ENCODE measurements around the gene SAP30BP.

Gene SAP30BP

DNA sequence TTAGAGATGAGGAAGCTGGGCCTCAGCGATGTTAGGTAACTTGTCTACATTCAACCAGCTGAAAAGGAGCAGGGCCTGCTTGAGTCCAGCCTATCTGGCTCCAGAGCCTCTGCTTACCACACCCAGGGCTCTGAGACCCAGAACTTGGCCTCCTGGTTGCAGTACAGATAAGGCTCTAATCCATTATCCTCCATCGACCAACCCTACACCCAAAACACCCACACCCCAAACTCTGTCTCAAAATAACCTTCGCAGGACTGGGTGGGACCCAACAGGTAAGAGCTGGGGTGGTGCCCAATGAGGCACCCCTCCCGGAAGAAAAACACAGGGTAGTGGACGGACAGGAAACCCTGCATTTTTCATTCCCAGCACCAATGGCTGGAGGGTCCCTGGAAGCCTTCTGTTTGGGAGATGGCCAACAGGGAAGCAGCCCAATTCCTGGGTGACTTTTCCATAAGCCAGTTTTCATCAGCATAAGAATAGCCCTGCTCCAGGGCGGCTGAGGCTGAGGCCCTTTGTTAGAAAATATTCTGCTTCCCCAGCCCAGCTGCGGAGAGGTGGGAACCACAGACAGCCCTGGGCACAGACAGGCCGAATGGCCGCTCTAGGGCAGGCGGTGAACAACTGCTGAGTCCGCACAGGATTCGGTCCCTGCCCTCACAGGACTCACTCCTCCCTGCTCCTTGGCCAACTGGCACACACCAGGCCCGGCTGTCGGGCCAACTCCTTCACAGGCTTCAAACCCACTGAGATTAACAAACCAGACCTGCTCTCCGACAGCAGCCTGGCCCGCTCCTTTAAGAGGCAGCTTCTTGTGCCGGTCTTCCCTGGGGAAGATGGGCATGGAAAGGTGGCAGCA is 24.1 kb upstream of the SAP30BP start:
- no peak overlapping the region for H3K27ac ChIP-seq
- TF ChIP-seq ZFX (IDR thresholded peaks at IDR 0.05; ENCODE audit: borderline replicate concordance): no peak
- TF ChIP-seq, protein P1, sequence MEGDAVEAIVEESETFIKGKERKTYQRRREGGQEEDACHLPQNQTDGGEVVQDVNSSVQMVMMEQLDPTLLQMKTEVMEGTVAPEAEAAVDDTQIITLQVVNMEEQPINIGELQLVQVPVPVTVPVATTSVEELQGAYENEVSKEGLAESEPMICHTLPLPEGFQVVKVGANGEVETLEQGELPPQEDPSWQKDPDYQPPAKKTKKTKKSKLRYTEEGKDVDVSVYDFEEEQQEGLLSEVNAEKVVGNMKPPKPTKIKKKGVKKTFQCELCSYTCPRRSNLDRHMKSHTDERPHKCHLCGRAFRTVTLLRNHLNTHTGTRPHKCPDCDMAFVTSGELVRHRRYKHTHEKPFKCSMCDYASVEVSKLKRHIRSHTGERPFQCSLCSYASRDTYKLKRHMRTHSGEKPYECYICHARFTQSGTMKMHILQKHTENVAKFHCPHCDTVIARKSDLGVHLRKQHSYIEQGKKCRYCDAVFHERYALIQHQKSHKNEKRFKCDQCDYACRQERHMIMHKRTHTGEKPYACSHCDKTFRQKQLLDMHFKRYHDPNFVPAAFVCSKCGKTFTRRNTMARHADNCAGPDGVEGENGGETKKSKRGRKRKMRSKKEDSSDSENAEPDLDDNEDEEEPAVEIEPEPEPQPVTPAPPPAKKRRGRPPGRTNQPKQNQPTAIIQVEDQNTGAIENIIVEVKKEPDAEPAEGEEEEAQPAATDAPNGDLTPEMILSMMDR (IDR thresholded peaks at IDR 0.05): no peak

DNA sequence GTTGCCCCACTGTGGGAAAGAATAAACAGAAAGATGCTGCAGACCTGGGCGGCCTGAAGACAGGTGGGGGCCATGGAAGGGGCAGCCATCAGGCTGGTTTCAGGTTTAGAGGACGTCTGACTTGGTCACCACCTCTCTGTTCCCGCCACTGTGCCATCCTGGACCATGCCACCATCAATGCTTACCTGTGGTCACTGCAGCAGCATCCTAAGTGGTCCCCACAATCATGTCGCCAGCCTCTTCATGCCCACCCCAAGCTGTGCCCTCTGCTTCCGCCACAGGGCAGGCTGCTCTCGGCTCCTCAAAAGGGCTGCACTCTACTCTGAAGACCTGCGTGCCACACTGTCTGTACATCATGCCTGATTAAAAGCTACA is 23.5 kb upstream of the SAP30BP start:
- no peak for TF ChIP-seq ZFX (IDR thresholded peaks at IDR 0.05; ENCODE audit: borderline replicate concordance)
- TF ChIP-seq, protein P1 (IDR thresholded peaks at IDR 0.05): no peak
- H3K27ac ChIP-seq: no peak overlapping the region

DNA sequence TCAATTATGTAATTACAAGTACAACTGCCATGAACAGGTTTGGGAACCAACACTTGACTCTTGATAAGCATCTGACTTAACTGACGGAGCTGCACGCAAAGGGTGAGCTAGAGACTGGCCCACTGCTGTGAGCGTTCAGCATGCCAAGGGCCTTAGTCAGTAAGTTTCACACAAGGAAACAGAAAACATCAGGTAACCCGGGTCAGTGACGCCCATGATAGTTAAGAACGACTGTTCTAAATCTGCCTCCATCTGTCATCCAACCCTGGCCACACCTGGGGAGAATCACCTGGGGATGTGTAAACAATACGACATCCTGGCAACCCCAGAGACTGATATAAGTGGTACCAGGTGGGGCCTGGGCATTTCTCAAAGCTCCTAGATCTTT is 21.6 kb upstream of the SAP30BP start:
- no peak overlapping the region for H3K27ac ChIP-seq
- no peak for TF ChIP-seq ZFX (IDR thresholded peaks at IDR 0.05; ENCODE audit: borderline replicate concordance)
- TF ChIP-seq, protein P1 (IDR thresholded peaks at IDR 0.05): no peak

GRCh38 chr17:75645889-75646637 is 21.1 kb upstream of the SAP30BP start:
- H3K27ac ChIP-seq: no peak overlapping the region
- TF ChIP-seq, protein P1 (IDR thresholded peaks at IDR 0.05): no peak
- TF ChIP-seq ZFX (IDR thresholded peaks at IDR 0.05; ENCODE audit: borderline replicate concordance): no peak

- no peak for TF ChIP-seq ZFX (IDR thresholded peaks at IDR 0.05; ENCODE audit: borderline replicate concordance)
- TF ChIP-seq, protein P1 (IDR thresholded peaks at IDR 0.05): no peak
- H3K27ac ChIP-seq: no peak overlapping the region
These were observed 20.5 kb upstream of the SAP30BP start for GRCh38 chr17:75646638-75646992.

- no peak for TF ChIP-seq ZFX (IDR thresholded peaks at IDR 0.05; ENCODE audit: borderline replicate concordance)
- TF ChIP-seq, protein P1 (IDR thresholded peaks at IDR 0.05): no peak
- no peak overlapping the region for H3K27ac ChIP-seq
These were observed 20.1 kb upstream of the SAP30BP start for GRCh38 chr17:75647061-75647460.

DNA sequence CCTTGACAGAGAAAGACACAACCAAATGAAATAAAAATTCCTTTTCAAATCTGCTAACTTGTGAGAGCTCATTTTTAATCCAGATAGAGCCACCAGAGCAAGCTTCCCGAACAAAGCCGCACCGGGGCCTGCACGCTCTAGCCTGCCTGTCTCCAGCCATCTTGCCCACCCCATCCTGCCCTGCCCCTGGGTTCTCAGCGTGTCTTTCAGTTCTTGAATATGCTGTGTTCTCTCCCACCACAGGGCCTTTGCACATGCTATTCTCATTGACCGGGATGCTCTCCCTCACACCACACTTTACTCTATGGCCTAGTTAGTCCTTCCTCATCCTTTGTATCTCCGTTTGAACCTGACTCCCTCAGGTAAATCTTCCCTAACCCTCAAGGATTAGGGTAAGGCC is 19.2 kb upstream of the SAP30BP start:
- no peak for TF ChIP-seq ZFX (IDR thresholded peaks at IDR 0.05; ENCODE audit: borderline replicate concordance)
- TF ChIP-seq, protein P1 (IDR thresholded peaks at IDR 0.05): no peak
- H3K27ac ChIP-seq: no peak overlapping the region

Measured in 22Rv1 (cell line).